ENCODE measurements around the gene ITK.

Gene ITK

DNA sequence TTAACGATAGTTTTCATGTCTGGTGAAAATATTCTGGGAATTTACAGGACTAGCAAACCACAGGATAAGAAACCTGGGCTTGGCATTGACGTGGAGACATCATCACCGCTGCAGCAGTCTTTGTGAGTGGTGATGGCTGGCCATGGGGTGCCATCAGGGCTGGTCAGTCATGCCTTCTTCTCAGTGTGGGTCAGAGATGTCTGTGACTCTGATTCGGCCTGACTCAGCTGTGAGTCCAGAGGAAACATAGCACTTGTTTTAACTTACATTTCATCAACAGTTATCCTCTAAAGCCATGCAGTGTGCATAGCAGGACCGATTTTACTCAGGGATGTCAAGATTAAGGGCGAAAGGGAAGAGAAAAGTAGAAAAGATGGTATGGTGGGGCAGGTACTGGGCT lies 52.1 kb downstream of the ITK start:
- Histone ChIP-seq H3K36me3 (ENCODE audit: control insufficient read depth in 1 of 2, insufficient read depth in 2 of 2, low read length in 2 of 2) (no peaks in the 10 kb centered on the region), H4K8ac (ENCODE audit: low read depth, low read length) (no peak overlapping the region), H3K9me3 (ENCODE audit: insufficient read depth, low read depth, low read length) (no peaks in the 10 kb centered on the region), H4K12ac (ENCODE audit: low read depth, low read length) (no peak overlapping the region), H3K18ac (ENCODE audit: low read length) (no peak overlapping the region), H3K4me1 (ENCODE audit: control insufficient read depth in 1 of 2, insufficient read depth in 2 of 2, low read length in 2 of 2) (peaks cover 0 to 2% of the 10 kb centered on the region in 2 experiments), H3K14ac (ENCODE audit: low read length) (no peak overlapping the region), H3K9ac (ENCODE audit: low read length) (no peak overlapping the region), H3K79me2 (ENCODE audit: control insufficient read depth, insufficient read depth, low read length, poor library complexity) (no peaks in the 10 kb centered on the region), H3K4ac (ENCODE audit: low read depth, low read length) (no peak overlapping the region), H3K27me3 (ENCODE audit: insufficient read depth, low read length) (no peaks in the 10 kb centered on the region), H4K91ac (ENCODE audit: low read depth, low read length) (no peak overlapping the region), H3K79me1 (ENCODE audit: low read length) (no peaks in the 10 kb centered on the region), H2AFZ (ENCODE audit: insufficient read depth, low read length, poor library complexity) (no peak overlapping the region), H2BK12ac (ENCODE audit: low read length) (no peak overlapping the region), H3K23ac (ENCODE audit: low read length) (no peak overlapping the region), H3K27ac (ENCODE audit: low read depth, low read length) (no peak overlapping the region), H3K4me3 (ENCODE audit: low read depth, low read length) (no peak overlapping the region), H3K4me2 (ENCODE audit: low read length) (no peak overlapping the region), H2AK5ac (ENCODE audit: low read length) (no peak overlapping the region), H2BK120ac (ENCODE audit: insufficient read depth, low read length, poor library complexity) (no peak overlapping the region), H2BK5ac (ENCODE audit: low read depth, low read length, poor library complexity) (no peak overlapping the region)
- WGBS (ENCODE audit: extremely low coverage, insufficient coverage, insufficient read length): no CpG with 5 or more reads among the region's 6 CpGs
- DNase-seq: no peak

DNA sequence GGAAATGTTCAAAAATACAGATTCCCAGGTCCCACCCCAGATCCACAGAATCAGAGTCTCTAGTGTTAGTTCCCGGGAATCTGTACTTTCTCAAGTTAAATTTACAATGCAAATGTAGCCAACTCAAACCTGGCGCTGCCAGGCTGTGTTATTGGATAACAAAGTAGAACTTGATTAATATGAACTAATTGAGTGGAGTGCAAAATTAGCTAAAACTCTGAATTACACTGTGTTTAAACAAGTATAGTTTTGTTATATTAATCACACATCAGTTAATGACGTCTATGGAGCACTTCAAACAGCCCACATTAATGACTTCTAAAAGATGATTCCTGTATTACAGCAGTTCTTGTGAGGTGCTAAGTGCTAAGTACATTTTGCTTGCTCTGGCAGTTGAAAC lies 52.9 kb downstream of the ITK start:
- H3K4ac ChIP-seq (ENCODE audit: low read depth, low read length): no peak overlapping the region
- H3K18ac ChIP-seq (ENCODE audit: low read length): no peak overlapping the region
- no peak overlapping the region for H3K23ac ChIP-seq (ENCODE audit: low read length)
- no peaks in the 10 kb centered on the region for H3K36me3 ChIP-seq (ENCODE audit: control insufficient read depth in 1 of 2, insufficient read depth in 2 of 2, low read length in 2 of 2)
- no peak overlapping the region for H4K12ac ChIP-seq (ENCODE audit: low read depth, low read length)
- DNase-seq: no peak
- H4K8ac ChIP-seq (ENCODE audit: low read depth, low read length): no peak overlapping the region
- no peak overlapping the region for H3K4me2 ChIP-seq (ENCODE audit: low read length)
- WGBS (ENCODE audit: extremely low coverage, insufficient coverage, insufficient read length): no CpG with 5 or more reads among the region's 3 CpGs
- no peak overlapping the region for H3K27ac ChIP-seq (ENCODE audit: low read depth, low read length)
- no peak overlapping the region for H3K9ac ChIP-seq (ENCODE audit: low read length)
- peaks cover 0 to 2% of the 10 kb centered on the region in 2 experiments for H3K4me1 ChIP-seq (ENCODE audit: control insufficient read depth in 1 of 2, insufficient read depth in 2 of 2, low read length in 2 of 2)
- H2AK5ac ChIP-seq (ENCODE audit: low read length): no peak overlapping the region
- H3K4me3 ChIP-seq (ENCODE audit: low read depth, low read length): no peak overlapping the region
- H4K91ac ChIP-seq (ENCODE audit: low read depth, low read length): no peak overlapping the region
- H2BK12ac ChIP-seq (ENCODE audit: low read length): no peak overlapping the region
- H3K79me2 ChIP-seq (ENCODE audit: control insufficient read depth, insufficient read depth, low read length, poor library complexity): no peaks in the 10 kb centered on the region
- no peaks in the 10 kb centered on the region for H3K79me1 ChIP-seq (ENCODE audit: low read length)
- H3K14ac ChIP-seq (ENCODE audit: low read length): no peak overlapping the region
- H2BK5ac ChIP-seq (ENCODE audit: low read depth, low read length, poor library complexity): no peak overlapping the region
- H2AFZ ChIP-seq (ENCODE audit: insufficient read depth, low read length, poor library complexity): no peak overlapping the region
- H2BK120ac ChIP-seq (ENCODE audit: insufficient read depth, low read length, poor library complexity): no peak overlapping the region
- no peaks in the 10 kb centered on the region for H3K27me3 ChIP-seq (ENCODE audit: insufficient read depth, low read length)
- H3K9me3 ChIP-seq (ENCODE audit: insufficient read depth, low read depth, low read length): no peaks in the 10 kb centered on the region

DNA sequence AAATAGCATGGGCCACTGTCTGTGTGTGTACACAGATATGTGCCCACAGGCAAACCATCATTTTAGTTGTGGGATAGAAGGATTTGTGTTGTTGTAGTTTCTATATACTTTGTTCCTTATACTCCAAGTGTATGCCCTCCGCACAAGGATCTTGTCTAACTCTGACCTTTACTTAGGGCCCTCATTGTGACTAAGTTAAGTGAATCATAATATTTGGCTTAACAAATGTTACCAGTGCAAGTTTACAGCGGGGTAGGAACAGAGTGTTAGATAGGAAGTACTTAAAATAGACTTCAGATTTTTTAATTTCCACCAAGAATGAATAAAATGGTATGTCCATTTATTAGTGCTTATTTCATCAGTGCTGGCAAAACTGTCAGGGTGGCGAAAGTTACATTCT lies 55.8 kb downstream of the ITK start:
- H3K18ac ChIP-seq (ENCODE audit: low read length): no peak overlapping the region
- no peak overlapping the region for H2BK120ac ChIP-seq (ENCODE audit: insufficient read depth, low read length, poor library complexity)
- no peaks in the 10 kb centered on the region for H3K79me1 ChIP-seq (ENCODE audit: low read length)
- no peak overlapping the region for H2AK5ac ChIP-seq (ENCODE audit: low read length)
- H3K27ac ChIP-seq (ENCODE audit: low read depth, low read length): no peak overlapping the region
- no peak overlapping the region for H3K4me3 ChIP-seq (ENCODE audit: low read depth, low read length)
- no peak overlapping the region for H2BK12ac ChIP-seq (ENCODE audit: low read length)
- no peak overlapping the region for H3K23ac ChIP-seq (ENCODE audit: low read length)
- no peaks in the 10 kb centered on the region for H3K9me3 ChIP-seq (ENCODE audit: insufficient read depth, low read depth, low read length)
- H3K4me1 ChIP-seq (ENCODE audit: control insufficient read depth in 1 of 2, insufficient read depth in 2 of 2, low read length in 2 of 2): peaks cover 0 to 2% of the 10 kb centered on the region in 2 experiments
- H4K12ac ChIP-seq (ENCODE audit: low read depth, low read length): no peak overlapping the region
- H4K91ac ChIP-seq (ENCODE audit: low read depth, low read length): no peak overlapping the region
- no peak overlapping the region for H2BK5ac ChIP-seq (ENCODE audit: low read depth, low read length, poor library complexity)
- H4K8ac ChIP-seq (ENCODE audit: low read depth, low read length): no peak overlapping the region
- no peaks in the 10 kb centered on the region for H3K36me3 ChIP-seq (ENCODE audit: control insufficient read depth in 1 of 2, insufficient read depth in 2 of 2, low read length in 2 of 2)
- no peaks in the 10 kb centered on the region for H3K79me2 ChIP-seq (ENCODE audit: control insufficient read depth, insufficient read depth, low read length, poor library complexity)
- H3K4me2 ChIP-seq (ENCODE audit: low read length): no peak overlapping the region
- DNase-seq: peak in 1 of 2 donors; percentile 13
- no CpG with 5 or more reads among the region's 3 CpGs for WGBS (ENCODE audit: extremely low coverage, insufficient coverage, insufficient read length)
- no peak overlapping the region for H3K14ac ChIP-seq (ENCODE audit: low read length)
- H2AFZ ChIP-seq (ENCODE audit: insufficient read depth, low read length, poor library complexity): no peak overlapping the region
- no peak overlapping the region for H3K9ac ChIP-seq (ENCODE audit: low read length)
- no peak overlapping the region for H3K4ac ChIP-seq (ENCODE audit: low read depth, low read length)
- no peaks in the 10 kb centered on the region for H3K27me3 ChIP-seq (ENCODE audit: insufficient read depth, low read length)

DNA sequence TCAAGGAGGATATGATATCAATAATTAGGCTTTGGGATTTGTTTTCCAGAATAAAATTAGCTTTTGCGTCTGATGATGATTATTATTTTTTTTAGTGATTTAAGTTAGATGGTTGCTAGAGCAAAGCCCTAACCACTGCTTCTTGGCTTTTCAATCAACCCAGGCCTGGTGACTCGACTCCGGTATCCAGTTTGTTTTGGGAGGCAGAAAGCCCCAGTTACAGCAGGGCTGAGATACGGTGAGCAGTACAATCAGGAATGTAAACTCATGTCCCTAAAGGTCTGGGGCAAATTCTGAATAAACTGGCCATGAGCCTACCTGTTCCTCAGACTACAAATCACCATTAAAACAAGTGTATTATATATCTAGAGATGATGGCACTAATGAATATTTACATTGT lies 60.8 kb downstream of the ITK start:
- no peak overlapping the region for H3K4me2 ChIP-seq (ENCODE audit: low read length)
- no CpG with 5 or more reads among the region's 4 CpGs for WGBS (ENCODE audit: extremely low coverage, insufficient coverage, insufficient read length)

More for the DNA sequence above, 60.8 kb downstream of the ITK start:
- Histone ChIP-seq H3K36me3 (ENCODE audit: control insufficient read depth in 1 of 2, insufficient read depth in 2 of 2, low read length in 2 of 2) (no peaks in the 10 kb centered on the region), H3K4ac (ENCODE audit: low read depth, low read length) (no peak overlapping the region), H4K8ac (ENCODE audit: low read depth, low read length) (no peak overlapping the region), H3K79me1 (ENCODE audit: low read length) (no peaks in the 10 kb centered on the region), H3K27me3 (ENCODE audit: insufficient read depth, low read length) (no peaks in the 10 kb centered on the region), H4K12ac (ENCODE audit: low read depth, low read length) (no peak overlapping the region), H2AFZ (ENCODE audit: insufficient read depth, low read length, poor library complexity) (no peak overlapping the region), H3K14ac (ENCODE audit: low read length) (no peak overlapping the region), H2BK5ac (ENCODE audit: low read depth, low read length, poor library complexity) (no peak overlapping the region), H2BK12ac (ENCODE audit: low read length) (no peak overlapping the region), H3K9ac (ENCODE audit: low read length) (no peak overlapping the region), H3K4me1 (ENCODE audit: control insufficient read depth in 1 of 2, insufficient read depth in 2 of 2, low read length in 2 of 2) (no peaks in the 10 kb centered on the region), H3K27ac (ENCODE audit: low read depth, low read length) (no peak overlapping the region), H4K91ac (ENCODE audit: low read depth, low read length) (no peak overlapping the region), H2AK5ac (ENCODE audit: low read length) (no peak overlapping the region), H3K9me3 (ENCODE audit: insufficient read depth, low read depth, low read length) (no peaks in the 10 kb centered on the region), H3K18ac (ENCODE audit: low read length) (no peak overlapping the region), H3K23ac (ENCODE audit: low read length) (no peak overlapping the region), H2BK120ac (ENCODE audit: insufficient read depth, low read length, poor library complexity) (no peak overlapping the region), H3K79me2 (ENCODE audit: control insufficient read depth, insufficient read depth, low read length, poor library complexity) (no peaks in the 10 kb centered on the region), H3K4me3 (ENCODE audit: low read depth, low read length) (no peak overlapping the region)
- no peak for DNase-seq

Data from trophoblast cell (in vitro differentiated cells and primary cell).